GM21723 (cell line): ENCODE results near the gene DAG1.

ENCODE experiments used
- ATAC-seq: cut with Tn5 transposase; IDR thresholded peaks from one replicate; pipeline ENCODE4 v1.9.1; 2021; ENCODE audit warnings: mild to moderate bottlenecking, moderate library complexity; ENCODE audit not compliant: unreplicated experiment

The DAG1 gene

GRCh38 chr3:49512781-49513355 lies 42.8 kb downstream of the DAG1 start:
- no peak for ATAC-seq

- ATAC-seq, result no peak
These were observed 43.5 kb downstream of the DAG1 start for GRCh38 chr3:49513494-49514124.

GRCh38 chr3:49518016-49518415 lies 47.9 kb downstream of the DAG1 start:
- no peak for ATAC-seq

- no peak for ATAC-seq
These were observed 48.4 kb downstream of the DAG1 start for GRCh38 chr3:49518441-49518840.

GRCh38 chr3:49519296-49519695 lies 49.2 kb downstream of the DAG1 start:
- no peak for ATAC-seq

GRCh38 chr3:49519916-49520385 lies 49.9 kb downstream of the DAG1 start:
- no peak for ATAC-seq

- no peak for ATAC-seq
These were observed 54.0 kb downstream of the DAG1 start for GRCh38 chr3:49523756-49524747.

GRCh38 chr3:49529567-49529966 lies 59.5 kb downstream of the DAG1 start:
- ATAC-seq, result no peak

- no peak for ATAC-seq
These were observed 60.2 kb downstream of the DAG1 start for GRCh38 chr3:49530231-49530630.

GRCh38 chr3:49530701-49531100 lies 60.6 kb downstream of the DAG1 start:
- no peak for ATAC-seq

GRCh38 chr3:49531218-49531617 lies 61.2 kb downstream of the DAG1 start:
- ATAC-seq, result no peak

GRCh38 chr3:49531715-49532114 lies 61.6 kb downstream of the DAG1 start:
- no peak for ATAC-seq

- no peak for ATAC-seq
These were observed 63.0 kb downstream of the DAG1 start for GRCh38 chr3:49533031-49533430.

GRCh38 chr3:49533786-49534519 lies 63.9 kb downstream of the DAG1 start:
- no peak for ATAC-seq

GRCh38 chr3:49534581-49535441 lies 64.7 kb downstream of the DAG1 start:
- no peak for ATAC-seq

GRCh38 chr3:49535971-49536874 lies 66.2 kb downstream of the DAG1 start:
- ATAC-seq, result no peak

GRCh38 chr3:49536875-49537533 lies 66.9 kb downstream of the DAG1 start:
- no peak for ATAC-seq
